Heart right ventricle (tissue), 16 donors: Measurements from ENCODE around the gene DTNBP1. TPM values are rescaled to one million over a fixed set of nuclear protein-coding genes. Genes with fewer than 3 reads are reported as not detected.

Source experiments
- ATAC-seq, 8 donors: fragments of 200-7000 bp; cut with Tn5 transposase; one replicate each; pipeline ENCODE4 v1.9.1; 2020; ENCODE audit warnings: mild to moderate bottlenecking in 8 of 8, moderate library complexity in 8 of 8, moderate number of reproducible peaks in 1 of 8
- DNase-seq, 2 donors: peaks; one replicate each; pipeline ENCODE4 v3.0.0-alpha.2; 2020
- H3K27ac ChIP-seq, 10 donors: fragments of 200-600 bp; sonication (generic) in 2 of 10; one replicate each; pipeline versions ENCODE4 v1.5.0 to v1.8.0; 2020 to 2022; ENCODE audit warnings: mild to moderate bottlenecking in 3 of 10
- H3K27me3 ChIP-seq, 7 donors: fragments of 200-600 bp; one replicate each; pipeline ENCODE4 v1.8.0; 2021 to 2022; ENCODE audit warnings: mild to moderate bottlenecking in 2 of 7
- H3K36me3 ChIP-seq, 9 donors: fragments of 200-600 bp; sonication (generic) in 1 of 9; one replicate each; pipeline versions ENCODE4 v1.5.0 to v1.8.0; 2020 to 2022; ENCODE audit warnings: mild to moderate bottlenecking in 2 of 9
- H3K4me1 ChIP-seq, 9 donors: fragments of 200-600 bp; sonication (generic) in 1 of 9; one replicate each; pipeline versions ENCODE4 v1.5.0 to v1.8.0; 2020 to 2022; ENCODE audit warnings: mild to moderate bottlenecking in 4 of 9
- H3K4me3 ChIP-seq, 10 donors: fragments of 200-600 bp; sonication (generic) in 2 of 10; one replicate each; pipeline versions ENCODE4 v1.5.0 to v1.8.0; 2020 to 2022; ENCODE audit warnings: mild to moderate bottlenecking in 7 of 10, moderate library complexity in 2 of 10
- H3K9me3 ChIP-seq, 11 donors: fragments of 200-600 bp in 10 of 11; sonication (generic) in 2 of 11; one replicate each; pipeline versions ENCODE4 v1.5.0 to v1.8.0; 2013 to 2022; ENCODE audit warnings: mild to moderate bottlenecking in 2 of 11, control low read depth in 1 of 11, moderate library complexity in 1 of 11
- WGBS, 2 donors: extraction: QIAGEN DNeasy Blood & Tissue Kit; methylation state at CpG; one replicate each; pipeline ENCODE4 v1.1.7; 2013; ENCODE audit warnings: inconsistent platforms in 1 of 2; 5-methylcytosine and 5-hydroxymethylcytosine counted together
- intact Hi-C, 10 donors: fragments of 100-400 bp; cut with DNase I; formaldehyde crosslinking; loops; one replicate each; pipeline versions ENCODE4 v1.11.1 to v1.14.2; 2022
- polyA plus RNA-seq, 2 donors: library from polyadenylated mRNA; stranded (reverse); fragments of 200-250 nt; gene quantifications; one replicate each; pipeline ENCODE4 v1.2.3, GENCODE V29; 2013
- total RNA-seq, 10 donors: library from RNA; stranded (reverse); fragmentation: NEBNext Ultra II Directional in 3 of 10; extraction: Animal tissue kit (Norgen Biotek cat#: 25700) in 3 of 10; gene quantifications; one replicate each; pipeline versions ENCODE4 v1.2.1 to v1.2.4, GENCODE V29; 2021 to 2023
- TF ChIP-seq, protein P1 (sequence below), 9 donors: fragments of 200-600 bp; sonication (generic) in 2 of 9; IDR thresholded peaks; one replicate each; pipeline versions ENCODE4 v1.5.0 to v1.8.0; 2021 to 2022; ENCODE audit warnings: antibody characterized with exemption in 9 of 9, mild to moderate bottlenecking in 5 of 9, moderate library complexity in 1 of 9
- donor health status: Arrhythmogenic right ventricular cardiomyopathy.
- donor health status: ischemic (EF 13 %, LVEDD 7.1; RV severe dilation, severe dysfunction).
- donor health status: healthy with polysubstance abuse.
- donor health status: DM: no; HTN: yes; CAD: no.
- donor health status: DM: no; HTN: no; CAD: no.
- donor health status: ischemic (EF 25% LVEDD 6.9; RV normal size, moderate dysfunction).
- donor health status: ischemic (EF 25% LVEDD 5.7; RV mildly dilated, moderate dysfunction).
- donor health status: healthy.
- donor health status: DM: yes; HTN: yes; CAD: no.
- donor health status: Ischemic cardiomyopathy.
- donor health status: ischemic (EF 35%, LVEDD 5.7; RV mildly dilated, moderate dysfunction).
- donor health status: nonischemic (EF 11% LVEDD 7.7; RV severe dilation, severe dysfunction).
- donor health status: DM: yes; HTN: yes; CAD: no.
- donor health status: PGD.
- donor health status: ischemic (EF 29% LVEDD 5.4; RV normal size, mild dysfunction).
- donor health status: nonischemic (EF 23%, LVEDD 6.1; RV moderate dilation, normal function).

DTNBP1 gene
- total and polyA plus RNA-seq, 12 donors = 5.0 to 27.5 (median 18.4) TPM

DNA sequence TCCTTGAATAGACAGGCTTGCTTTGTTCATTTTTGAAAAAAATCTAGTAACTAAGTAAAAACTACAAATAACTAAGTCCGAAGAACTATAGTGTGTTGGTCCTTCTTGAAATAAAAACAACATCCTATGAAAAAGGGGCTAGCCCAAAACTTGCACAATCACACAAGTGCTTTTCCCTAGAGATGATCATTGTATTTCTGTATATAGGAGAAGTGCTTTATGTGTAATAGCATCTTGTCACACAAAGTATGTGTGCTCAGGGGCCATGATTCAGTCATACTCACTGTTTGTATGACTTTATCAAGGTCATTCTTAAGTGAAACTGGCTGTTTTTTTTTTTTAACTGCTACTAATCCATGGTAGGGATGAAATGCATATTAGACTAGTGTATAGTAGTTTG, 179.8 kb downstream of the DTNBP1 start:
- Histone ChIP-seq H3K36me3 (peaks cover 0 to 14% (median 10%) of the 10 kb centered on the region in 9 donors), H3K4me1 (peaks cover 0 to 56% (median 25%) of the 10 kb centered on the region in 9 donors), H3K27me3 (no peaks in the 10 kb centered on the region), H3K27ac (no peak overlapping the region), H3K4me3 (no peak overlapping the region), H3K9me3 (no peaks in the 10 kb centered on the region)
- WGBS, 2 donors = 92 to 98% methylated on average over 1 of the region's 1 CpG
- intact Hi-C loops = no loop called here
- ATAC-seq (no peak), DNase-seq (no peak)
- TF ChIP-seq, protein P1, sequence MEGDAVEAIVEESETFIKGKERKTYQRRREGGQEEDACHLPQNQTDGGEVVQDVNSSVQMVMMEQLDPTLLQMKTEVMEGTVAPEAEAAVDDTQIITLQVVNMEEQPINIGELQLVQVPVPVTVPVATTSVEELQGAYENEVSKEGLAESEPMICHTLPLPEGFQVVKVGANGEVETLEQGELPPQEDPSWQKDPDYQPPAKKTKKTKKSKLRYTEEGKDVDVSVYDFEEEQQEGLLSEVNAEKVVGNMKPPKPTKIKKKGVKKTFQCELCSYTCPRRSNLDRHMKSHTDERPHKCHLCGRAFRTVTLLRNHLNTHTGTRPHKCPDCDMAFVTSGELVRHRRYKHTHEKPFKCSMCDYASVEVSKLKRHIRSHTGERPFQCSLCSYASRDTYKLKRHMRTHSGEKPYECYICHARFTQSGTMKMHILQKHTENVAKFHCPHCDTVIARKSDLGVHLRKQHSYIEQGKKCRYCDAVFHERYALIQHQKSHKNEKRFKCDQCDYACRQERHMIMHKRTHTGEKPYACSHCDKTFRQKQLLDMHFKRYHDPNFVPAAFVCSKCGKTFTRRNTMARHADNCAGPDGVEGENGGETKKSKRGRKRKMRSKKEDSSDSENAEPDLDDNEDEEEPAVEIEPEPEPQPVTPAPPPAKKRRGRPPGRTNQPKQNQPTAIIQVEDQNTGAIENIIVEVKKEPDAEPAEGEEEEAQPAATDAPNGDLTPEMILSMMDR (IDR thresholded peaks at IDR 0.05) = no peak

- H3K4me1 ChIP-seq = peaks cover 5 to 70% (median 38%) of the 10 kb centered on the region in 9 donors
- WGBS, 2 donors = 55 to 69% methylated on average over 10 of the region's 10 CpGs
- no peaks in the 10 kb centered on the region for H3K27me3 ChIP-seq
- no peaks in the 10 kb centered on the region for H3K9me3 ChIP-seq
- intact Hi-C loops = no loop called here
- H3K4me3 ChIP-seq = no peak overlapping the region
- ATAC-seq = peak in 1 of 8 donors; percentile 30
- DNase-seq = no peak
- TF ChIP-seq, protein P1 (IDR thresholded peaks at IDR 0.05) = no peak
- H3K36me3 ChIP-seq = no peaks in the 10 kb centered on the region
- no peak overlapping the region for H3K27ac ChIP-seq
Observed at GRCh38 chr6:15481390-15482291, 181.2 kb downstream of the DTNBP1 start.

DNA sequence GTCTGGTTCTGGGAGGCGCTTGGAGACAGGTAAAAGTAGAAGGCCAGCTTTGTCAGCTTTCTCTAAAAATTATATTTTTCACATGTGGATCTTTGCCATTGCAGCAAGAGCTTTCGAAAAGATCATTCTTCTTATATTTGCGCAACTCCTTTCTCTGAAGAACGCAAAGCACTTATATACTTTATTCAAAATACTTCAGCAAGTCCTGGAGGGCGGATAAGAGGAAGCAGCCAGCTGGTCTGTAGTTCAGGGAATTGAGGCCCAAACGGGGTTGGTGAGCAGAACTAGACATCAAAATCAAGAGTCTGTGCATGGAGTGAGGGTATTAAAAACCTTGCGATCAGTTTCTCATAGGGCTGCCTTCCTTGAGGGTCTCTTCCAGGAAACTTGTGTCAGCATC, 182.3 kb downstream of the DTNBP1 start:
- WGBS, 2 donors = 79 to 86% methylated on average over 7 of the region's 7 CpGs
- H3K27me3 ChIP-seq = no peaks in the 10 kb centered on the region

DNA sequence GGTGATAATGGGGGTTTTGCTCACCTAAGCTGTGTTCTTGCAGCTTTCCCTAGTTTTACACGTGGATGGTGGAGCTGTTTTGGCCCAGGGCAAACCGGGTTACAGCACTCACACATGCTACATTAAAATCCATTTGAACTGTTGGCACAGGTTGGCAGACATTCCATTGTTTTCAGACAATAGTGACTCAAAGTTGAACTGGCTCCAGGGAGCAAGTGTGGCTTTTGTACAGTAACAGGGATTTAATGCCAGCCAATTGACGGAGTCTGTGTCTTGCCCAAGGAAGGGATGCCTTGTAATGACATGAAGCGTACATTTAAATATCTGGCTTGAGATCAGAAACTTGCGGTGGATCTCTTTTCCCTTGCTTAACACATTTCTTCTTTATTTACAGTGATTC, 183.1 kb downstream of the DTNBP1 start:
- Histone ChIP-seq H3K9me3 (no peaks in the 10 kb centered on the region), H3K27ac (no peak overlapping the region), H3K36me3 (peaks cover 0 to 15% (median 0%) of the 10 kb centered on the region in 9 donors), H3K4me3 (no peak overlapping the region), H3K27me3 (no peaks in the 10 kb centered on the region), H3K4me1 (peaks cover 17 to 81% (median 47%) of the 10 kb centered on the region in 9 donors)
- intact Hi-C loops = loop anchor here in 2 of 10 donors (10.0 kb wide), 2 partner anchors 225 to 775 kb away; no protein-coding TSS in a partner anchor
- TF ChIP-seq, protein P1 (IDR thresholded peaks at IDR 0.05) = no peak
- WGBS, 2 donors = 44 to 58% methylated on average over 5 of the region's 5 CpGs
- peak in 1 of 2 donors; percentile 57 for DNase-seq
- ATAC-seq = peak in 7 of 8 donors; percentile 41 to 73 (median 64)

More for the DNA sequence above, 182.3 kb downstream of the DTNBP1 start:
- intact Hi-C loops = no loop called here
- Histone ChIP-seq H3K9me3 (no peaks in the 10 kb centered on the region), H3K36me3 (peaks cover 0 to 9% (median 0%) of the 10 kb centered on the region in 9 donors), H3K4me3 (no peak overlapping the region), H3K4me1 (peaks cover 13 to 75% (median 45%) of the 10 kb centered on the region in 9 donors), H3K27ac (no peak overlapping the region)
- TF ChIP-seq, protein P1 (IDR thresholded peaks at IDR 0.05) = no peak
- ATAC-seq (no peak), DNase-seq (no peak)
